ENCODE data around the gene ZNF782. TPM values are rescaled to one million over a fixed set of nuclear protein-coding genes. Genes with fewer than 3 reads are reported as not detected.
"Not testable (repeated sequence)": the region's sequence is repeated elsewhere in the genome, so short reads cannot be mapped to it uniquely, and the experiment has no call there.

Gene ZNF782
- total RNA-seq = 10 to 100 TPM in 4 of 8 experiments, 1 to 10 TPM in 4; 3.1 to 14.6 (median 10.4) TPM

- H3K4me1 ChIP-seq (replicated peaks in 1 of 2) = peaks cover 10 to 11% of the 10 kb centered on the region in 2 donors
- peak within 1 kb of the TSS; percentile 51 to 98 (median 83) for H3K4me3 ChIP-seq
- WGBS, 10 experiments = 0 to 5% (median 0%) methylated on average over 2 to 14 of the region's 67 CpGs; no CpG with 5 or more reads in 5 of the 10 experiments
- in situ Hi-C loops (cut with MboI; ENCODE audit: low pct_unique_long_range_greater_than_20kb in 2 of 9, low sequenced_read_pairs in 9 of 9, unreplicated experiment in 9 of 9) = loop anchor here in 4 of 9 experiments (25.0 kb wide), 4 partner anchors 258 to 758 kb away; partner anchors contain the start of gene TDRD7 (in 1 of the 4)
- H3K27ac ChIP-seq = peak within 1 kb of the TSS in 1 of 2 donors; percentile 53
- peak; percentile 82 to 96 (median 94) for ATAC-seq (replicated peaks in 6 of 8)
These were observed at the start of gene ZNF782 for GRCh38 chr9:96853781-96854650. ZNF782 (minus strand) TSS chr9:96854514; CDS start chr9:96851961, 2,553 bp downstream.

GRCh38 chr9:96900010-96900409 is 45.7 kb upstream of the ZNF782 start:
- ATAC-seq (replicated peaks in 6 of 8); H3K27ac ChIP-seq; H3K4me3 ChIP-seq; in situ Hi-C loops (cut with MboI; ENCODE audit: low pct_unique_long_range_greater_than_20kb in 2 of 9, low sequenced_read_pairs in 9 of 9, unreplicated experiment in 9 of 9); H3K4me1 ChIP-seq (replicated peaks in 1 of 2): not testable (repeated sequence)
- WGBS, 10 experiments = no CpG with 5 or more reads among the region's 2 CpGs

GRCh38 chr9:96892131-96892530 is 37.8 kb upstream of the ZNF782 start:
- WGBS, 10 experiments = 80 to 100% (median 100%) methylated on average over 1 to 6 of the region's 7 CpGs; no CpG with 5 or more reads in 1 of the 10 experiments
- Histone ChIP-seq H3K27ac (no peak overlapping the region), H3K4me1 (replicated peaks in 1 of 2) (no peaks in the 10 kb centered on the region), H3K4me3 (no peak overlapping the region)
- in situ Hi-C loops (cut with MboI; ENCODE audit: low pct_unique_long_range_greater_than_20kb in 2 of 9, low sequenced_read_pairs in 9 of 9, unreplicated experiment in 9 of 9) = no loop called here
- no peak for ATAC-seq (replicated peaks in 6 of 8)

- no peaks in the 10 kb centered on the region for H3K4me1 ChIP-seq (replicated peaks in 1 of 2)
- in situ Hi-C loops (cut with MboI; ENCODE audit: low pct_unique_long_range_greater_than_20kb in 2 of 9, low sequenced_read_pairs in 9 of 9, unreplicated experiment in 9 of 9) = no loop called here
- H3K27ac ChIP-seq = no peak overlapping the region
- no peak for ATAC-seq (replicated peaks in 6 of 8)
- 83 to 96% (median 85%) methylated on average over 3 to 4 of the region's 4 CpGs; no CpG with 5 or more reads in 6 of the 10 experiments for WGBS, 10 experiments
- no peak overlapping the region for H3K4me3 ChIP-seq
These were observed 34.3 kb upstream of the ZNF782 start for GRCh38 chr9:96888591-96888990.

GRCh38 chr9:96885424-96885823 is 31.1 kb upstream of the ZNF782 start:
- no peak for ATAC-seq (replicated peaks in 6 of 8)
- in situ Hi-C loops (cut with MboI; ENCODE audit: low pct_unique_long_range_greater_than_20kb in 2 of 9, low sequenced_read_pairs in 9 of 9, unreplicated experiment in 9 of 9) = no loop called here
- no peak overlapping the region for H3K4me3 ChIP-seq

GRCh38 chr9:96884443-96884842 is 30.1 kb upstream of the ZNF782 start:
- no peak overlapping the region for H3K27ac ChIP-seq
- ATAC-seq (replicated peaks in 6 of 8) = peak in 3 of 8 experiments; percentile 31 to 61 (median 56)

More at GRCh38 chr9:96885424-96885823, 31.1 kb upstream of the ZNF782 start:
- Histone ChIP-seq H3K27ac (no peak overlapping the region), H3K4me1 (replicated peaks in 1 of 2) (no peaks in the 10 kb centered on the region)

GRCh38 chr9:96883922-96884321 is 29.6 kb upstream of the ZNF782 start:
- in situ Hi-C loops (cut with MboI; ENCODE audit: low pct_unique_long_range_greater_than_20kb in 2 of 9, low sequenced_read_pairs in 9 of 9, unreplicated experiment in 9 of 9) = no loop called here
- H3K4me1 ChIP-seq (replicated peaks in 1 of 2) = no peaks in the 10 kb centered on the region
- no peak overlapping the region for H3K4me3 ChIP-seq
- H3K27ac ChIP-seq = no peak overlapping the region
- no peak for ATAC-seq (replicated peaks in 6 of 8)
- 71% methylated on average over 1 of the region's 1 CpG; no CpG with 5 or more reads in 9 of the 10 experiments for WGBS, 10 experiments

More at GRCh38 chr9:96884443-96884842, 30.1 kb upstream of the ZNF782 start:
- Histone ChIP-seq H3K4me3 (no peak overlapping the region), H3K4me1 (replicated peaks in 1 of 2) (no peaks in the 10 kb centered on the region)
- WGBS, 10 experiments = 80% methylated on average over 1 of the region's 2 CpGs; no CpG with 5 or more reads in 9 of the 10 experiments
- in situ Hi-C loops (cut with MboI; ENCODE audit: low pct_unique_long_range_greater_than_20kb in 2 of 9, low sequenced_read_pairs in 9 of 9, unreplicated experiment in 9 of 9) = no loop called here

- H3K4me3 ChIP-seq = no peak overlapping the region
- in situ Hi-C loops (cut with MboI; ENCODE audit: low pct_unique_long_range_greater_than_20kb in 2 of 9, low sequenced_read_pairs in 9 of 9, unreplicated experiment in 9 of 9) = no loop called here
- no peak overlapping the region for H3K27ac ChIP-seq
- no peaks in the 10 kb centered on the region for H3K4me1 ChIP-seq (replicated peaks in 1 of 2)
- no peak for ATAC-seq (replicated peaks in 6 of 8)
- WGBS, 10 experiments = 11 to 93% (median 58%) methylated on average over 5 to 17 of the region's 43 CpGs; no CpG with 5 or more reads in 4 of the 10 experiments
These were observed 23.0 kb upstream of the ZNF782 start for GRCh38 chr9:96877269-96877668.

- Histone ChIP-seq H3K4me1 (replicated peaks in 1 of 2) (no peaks in the 10 kb centered on the region), H3K27ac (no peak overlapping the region), H3K4me3 (peak overlapping the region; percentile 48 to 57 (median 51))
- in situ Hi-C loops (cut with MboI; ENCODE audit: low pct_unique_long_range_greater_than_20kb in 2 of 9, low sequenced_read_pairs in 9 of 9, unreplicated experiment in 9 of 9) = no loop called here
- 0 to 11% (median 5%) methylated on average over 3 to 22 of the region's 43 CpGs; no CpG with 5 or more reads in 2 of the 10 experiments for WGBS, 10 experiments
- ATAC-seq (replicated peaks in 6 of 8) = peak; percentile 91 to 100 (median 99)
These were observed 21.3 kb upstream of the ZNF782 start for GRCh38 chr9:96875461-96876142.

- WGBS, 10 experiments = 14 to 100% (median 50%) methylated on average over 2 to 12 of the region's 13 CpGs; no CpG with 5 or more reads in 2 of the 10 experiments
- peak overlapping the region; percentile 48 to 57 (median 51) for H3K4me3 ChIP-seq
- no peak overlapping the region for H3K27ac ChIP-seq
- in situ Hi-C loops (cut with MboI; ENCODE audit: low pct_unique_long_range_greater_than_20kb in 2 of 9, low sequenced_read_pairs in 9 of 9, unreplicated experiment in 9 of 9) = loop anchor here in 4 of 9 experiments (25.0 kb wide), 4 partner anchors 237 to 737 kb away; partner anchors contain the start of gene TDRD7 (in 1 of the 4)
- H3K4me1 ChIP-seq (replicated peaks in 1 of 2) = no peaks in the 10 kb centered on the region
- ATAC-seq (replicated peaks in 6 of 8) = peak in 3 of 8 experiments; percentile 1 to 27 (median 5)
These were observed 20.7 kb upstream of the ZNF782 start for GRCh38 chr9:96874947-96875460.

- in situ Hi-C loops (cut with MboI; ENCODE audit: low pct_unique_long_range_greater_than_20kb in 2 of 9, low sequenced_read_pairs in 9 of 9, unreplicated experiment in 9 of 9) = loop anchor here in 4 of 9 experiments (25.0 kb wide), 4 partner anchors 238 to 738 kb away; partner anchors contain the start of gene TDRD7 (in 1 of the 4)
- Histone ChIP-seq H3K4me3 (no peak overlapping the region), H3K27ac (no peak overlapping the region), H3K4me1 (replicated peaks in 1 of 2) (no peaks in the 10 kb centered on the region)
- 74 to 100% (median 90%) methylated on average over 3 to 7 of the region's 7 CpGs; no CpG with 5 or more reads in 2 of the 10 experiments for WGBS, 10 experiments
- ATAC-seq (replicated peaks in 6 of 8) = no peak
These were observed 20.0 kb upstream of the ZNF782 start for GRCh38 chr9:96874201-96874785.

GRCh38 chr9:96871176-96871575 is 16.9 kb upstream of the ZNF782 start:
- no peak overlapping the region for H3K27ac ChIP-seq
- peak in 3 of 8 experiments; percentile 10 to 35 (median 25) for ATAC-seq (replicated peaks in 6 of 8)
- H3K4me1 ChIP-seq (replicated peaks in 1 of 2) = no peaks in the 10 kb centered on the region
- WGBS, 10 experiments = 17 to 91% (median 78%) methylated on average over 1 of the region's 1 CpG; no CpG with 5 or more reads in 1 of the 10 experiments
- H3K4me3 ChIP-seq = no peak overlapping the region
- in situ Hi-C loops (cut with MboI; ENCODE audit: low pct_unique_long_range_greater_than_20kb in 2 of 9, low sequenced_read_pairs in 9 of 9, unreplicated experiment in 9 of 9) = loop anchor here in 4 of 9 experiments (25.0 kb wide), 4 partner anchors 241 to 741 kb away; partner anchors contain the start of gene TDRD7 (in 1 of the 4)

Measured in motor neuron (in vitro differentiated cells).